HEK293 (cell line): Measurements from ENCODE around the gene PTDSS2.

Experiments
- BCL11B ChIP-seq: fragments of 450-650 bp; formaldehyde crosslinking; IDR thresholded peaks from 2 replicates; pipeline ENCODE4 v1.5.1; 2016; ENCODE audit warnings: low read depth, missing biosample characterization, missing genetic modification characterization
- OSR2 ChIP-seq: fragments of 450-650 bp; formaldehyde crosslinking; IDR thresholded peaks from 2 replicates; pipeline ENCODE4 v1.5.1; 2016; ENCODE audit warnings: missing biosample characterization, missing genetic modification characterization
- ZBTB8A ChIP-seq: fragments of 450-650 bp; formaldehyde crosslinking; IDR thresholded peaks from 2 replicates; pipeline ENCODE4 v1.5.1; 2016; ENCODE audit warnings: missing biosample characterization, missing genetic modification characterization
- ZNF174 ChIP-seq: fragments of 450-650 bp; formaldehyde crosslinking; IDR thresholded peaks from 2 replicates; pipeline ENCODE4 v1.5.0; 2017; ENCODE audit warnings: missing biosample characterization, mild to moderate bottlenecking, missing genetic modification characterization
- TF ChIP-seq, protein P1 (sequence below): fragments of 450-650 bp; formaldehyde crosslinking; IDR thresholded peaks from 2 replicates; pipeline ENCODE4 v1.5.1; 2016; ENCODE audit warnings: missing biosample characterization, missing genetic modification characterization
- TF ChIP-seq, protein P2 (sequence below): fragments of 450-650 bp; formaldehyde crosslinking; IDR thresholded peaks from 2 replicates; pipeline ENCODE4 v1.5.1; 2016; ENCODE audit warnings: missing biosample characterization, missing genetic modification characterization

DNA sequence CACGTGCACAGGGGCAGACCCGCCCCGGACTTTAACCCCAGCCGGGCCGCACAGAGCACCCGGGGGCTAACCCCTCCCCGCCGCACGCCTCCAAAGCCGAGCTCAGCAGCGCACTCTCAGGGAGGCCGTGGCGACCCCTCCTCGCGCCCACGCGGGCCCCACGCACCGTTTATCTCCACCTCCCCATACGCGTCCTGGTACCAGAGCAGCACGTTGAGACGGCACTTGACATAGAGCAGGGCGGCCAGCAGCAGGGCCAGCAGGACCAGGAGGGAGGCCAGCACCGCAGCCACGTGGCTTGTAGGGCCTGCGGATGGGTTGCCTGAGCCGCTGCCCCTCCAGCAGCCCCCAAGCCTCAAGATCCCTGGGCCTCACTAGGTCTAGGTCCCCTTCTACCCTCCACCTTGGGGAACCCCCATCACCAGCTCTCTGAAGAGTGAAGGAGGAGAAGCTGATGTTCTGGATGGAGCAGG, 42.4 kb upstream of the PTDSS2 start:
- TF ChIP-seq, protein P1, sequence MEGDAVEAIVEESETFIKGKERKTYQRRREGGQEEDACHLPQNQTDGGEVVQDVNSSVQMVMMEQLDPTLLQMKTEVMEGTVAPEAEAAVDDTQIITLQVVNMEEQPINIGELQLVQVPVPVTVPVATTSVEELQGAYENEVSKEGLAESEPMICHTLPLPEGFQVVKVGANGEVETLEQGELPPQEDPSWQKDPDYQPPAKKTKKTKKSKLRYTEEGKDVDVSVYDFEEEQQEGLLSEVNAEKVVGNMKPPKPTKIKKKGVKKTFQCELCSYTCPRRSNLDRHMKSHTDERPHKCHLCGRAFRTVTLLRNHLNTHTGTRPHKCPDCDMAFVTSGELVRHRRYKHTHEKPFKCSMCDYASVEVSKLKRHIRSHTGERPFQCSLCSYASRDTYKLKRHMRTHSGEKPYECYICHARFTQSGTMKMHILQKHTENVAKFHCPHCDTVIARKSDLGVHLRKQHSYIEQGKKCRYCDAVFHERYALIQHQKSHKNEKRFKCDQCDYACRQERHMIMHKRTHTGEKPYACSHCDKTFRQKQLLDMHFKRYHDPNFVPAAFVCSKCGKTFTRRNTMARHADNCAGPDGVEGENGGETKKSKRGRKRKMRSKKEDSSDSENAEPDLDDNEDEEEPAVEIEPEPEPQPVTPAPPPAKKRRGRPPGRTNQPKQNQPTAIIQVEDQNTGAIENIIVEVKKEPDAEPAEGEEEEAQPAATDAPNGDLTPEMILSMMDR (tag by site-specific recombination): no peak
- no peak for TF ChIP-seq OSR2 (tag by site-specific recombination)
- TF ChIP-seq BCL11B: no peak
- TF ChIP-seq ZBTB8A (tag by site-specific recombination): no peak
- TF ChIP-seq, protein P2, sequence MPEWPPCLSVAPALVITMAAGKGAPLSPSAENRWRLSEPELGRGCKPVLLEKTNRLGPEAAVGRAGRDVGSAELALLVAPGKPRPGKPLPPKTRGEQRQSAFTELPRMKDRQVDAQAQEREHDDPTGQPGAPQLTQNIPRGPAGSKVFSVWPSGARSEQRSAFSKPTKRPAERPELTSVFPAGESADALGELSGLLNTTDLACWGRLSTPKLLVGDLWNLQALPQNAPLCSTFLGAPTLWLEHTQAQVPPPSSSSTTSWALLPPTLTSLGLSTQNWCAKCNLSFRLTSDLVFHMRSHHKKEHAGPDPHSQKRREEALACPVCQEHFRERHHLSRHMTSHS: no peak
- TF ChIP-seq ZNF174: no peak
